GM12892 (cell line): ENCODE data around the gene SCLT1.
A peak's percentile ranks its signal among the peaks of the same experiment; 100 is the strongest.

ENCODE experiments used
- DNase-seq: peaks from one replicate; pipeline ENCODE4 v3.0.0; 2011; ENCODE audit not compliant: insufficient read length
- FAIRE-seq: peaks from 2 replicates; lab custom pipeline; 2011; peaks lifted over from hg19 to GRCh38; lab: Jason Lieb, UNC
- POLR2A ChIP-seq: IDR thresholded peaks from 2 replicates; pipeline ENCODE4 v1.6.1; 2011; ENCODE audit warnings: low read depth, low read length, control low read depth
- POLR2AphosphoS5 ChIP-seq: IDR thresholded peaks from 2 replicates; pipeline ENCODE4 v1.6.1; 2011; ENCODE audit warnings: low read depth, low read length, control low read depth
- TAF1 ChIP-seq: IDR thresholded peaks from 2 replicates; pipeline ENCODE4 v1.6.1; 2011; ENCODE audit warnings: low read depth, mild to moderate bottlenecking, control low read depth, low read length, borderline replicate concordance

SCLT1 gene

GRCh38 chr4:128861856-128862518 is 231.4 kb downstream of the SCLT1 start:
- no peak for FAIRE-seq
- TF ChIP-seq TAF1 = no peak
- TF ChIP-seq POLR2A = no peak
- TF ChIP-seq POLR2AphosphoS5 = no peak
- no peak for DNase-seq

- DNase-seq (no peak), FAIRE-seq (peak; percentile 42)
- peak; percentile 1; the same call in 1 of the 2 replicates for TF ChIP-seq POLR2AphosphoS5
- no peak for TF ChIP-seq TAF1
Observed at GRCh38 chr4:128859887-128860677, 233.3 kb downstream of the SCLT1 start.

- DNase-seq = no peak
- TF ChIP-seq POLR2A (no peak), TAF1 (no peak), POLR2AphosphoS5 (no peak)
- peak; percentile 85 for FAIRE-seq
Observed at GRCh38 chr4:128858879-128859671, 234.3 kb downstream of the SCLT1 start.

GRCh38 chr4:128856246-128856645 is 237.1 kb downstream of the SCLT1 start:
- DNase-seq (no peak), FAIRE-seq (no peak)
- no peak for TF ChIP-seq POLR2A
- no peak for TF ChIP-seq POLR2AphosphoS5
- no peak for TF ChIP-seq TAF1

GRCh38 chr4:128855621-128856020 is 237.7 kb downstream of the SCLT1 start:
- TF ChIP-seq POLR2AphosphoS5 (no peak), POLR2A (no peak), TAF1 (no peak)
- FAIRE-seq = no peak
- no peak for DNase-seq

- no peak for FAIRE-seq
Observed at GRCh38 chr4:128854433-128854832, 238.9 kb downstream of the SCLT1 start.

GRCh38 chr4:128853741-128854140 is 239.6 kb downstream of the SCLT1 start:
- no peak for DNase-seq
- TF ChIP-seq POLR2A (no peak), POLR2AphosphoS5 (no peak)
- no peak for FAIRE-seq

More at GRCh38 chr4:128854433-128854832, 238.9 kb downstream of the SCLT1 start:
- no peak for DNase-seq
- no peak for TF ChIP-seq TAF1
- TF ChIP-seq POLR2AphosphoS5 = no peak
- TF ChIP-seq POLR2A = no peak

- no peak for TF ChIP-seq POLR2AphosphoS5
- TF ChIP-seq POLR2A = no peak
- TF ChIP-seq TAF1 = no peak
- FAIRE-seq (no peak), DNase-seq (no peak)
Observed at GRCh38 chr4:128850252-128850651, 243.1 kb downstream of the SCLT1 start.

GRCh38 chr4:128848461-128848860 is 244.9 kb downstream of the SCLT1 start:
- FAIRE-seq (no peak), DNase-seq (no peak)
- TF ChIP-seq TAF1 (no peak), POLR2A (no peak), POLR2AphosphoS5 (no peak)

- FAIRE-seq = no peak
- no peak for TF ChIP-seq POLR2A
- no peak for TF ChIP-seq POLR2AphosphoS5
- no peak for TF ChIP-seq TAF1
- no peak for DNase-seq
Observed at GRCh38 chr4:128847082-128847724, 246.1 kb downstream of the SCLT1 start.

- no peak for DNase-seq
- FAIRE-seq = no peak
- no peak for TF ChIP-seq TAF1
- TF ChIP-seq POLR2A = no peak
- TF ChIP-seq POLR2AphosphoS5 = no peak
Observed at GRCh38 chr4:128846063-128846462, 247.3 kb downstream of the SCLT1 start.

- no peak for FAIRE-seq
- TF ChIP-seq POLR2AphosphoS5 (no peak), TAF1 (no peak), POLR2A (no peak)
- no peak for DNase-seq
Observed at GRCh38 chr4:128844931-128845330, 248.4 kb downstream of the SCLT1 start.
